ENCODE data around the gene TRPM8.

GRCh38 chr2:233990261-233990798, 73.2 kb downstream of the TRPM8 start:
- TF ChIP-seq ETS1 (IDR thresholded peaks at IDR 0.05) = no peak
- TF ChIP-seq CTCF (conservative IDR thresholded peaks at IDR 0.05; ENCODE audit: low read depth in 2 of 2) = no peak
- no peak for TF ChIP-seq EZH2 (IDR thresholded peaks at IDR 0.05; ENCODE audit: low read depth, unreplicated experiment)
- no peak for TF ChIP-seq JUNB (IDR thresholded peaks at IDR 0.05; ENCODE audit: unreplicated experiment)
- no peak for TF ChIP-seq POLR2AphosphoS5 (IDR thresholded peaks at IDR 0.05; ENCODE audit: low read depth)
- no peak for TF ChIP-seq ZNF331 (CRISPR knock-in tag; IDR thresholded peaks at IDR 0.05; ENCODE audit: low read depth)
- TF ChIP-seq CREB1 (CRISPR knock-in tag; IDR thresholded peaks at IDR 0.05; ENCODE audit: low read depth) = no peak
- no peak for TF ChIP-seq EZH2phosphoT487 (IDR thresholded peaks at IDR 0.05; ENCODE audit: unreplicated experiment)
- no peak for TF ChIP-seq REST (IDR thresholded peaks at IDR 0.05; ENCODE audit: unreplicated experiment)
- TF ChIP-seq NANOG (IDR thresholded peaks at IDR 0.05; ENCODE audit: borderline replicate concordance) = no peak
- no peak for TF ChIP-seq STAT1 (IDR thresholded peaks at IDR 0.05; ENCODE audit: unreplicated experiment)

All from GM23338 (cell line).